ENCODE data around the gene WDR88. TPM values are rescaled to one million over a fixed set of nuclear protein-coding genes. Genes with fewer than 3 reads are reported as not detected.

Gene WDR88
- total and polyA plus RNA-seq, 2 experiments from 2014 or later = not detected

- no peak for ATAC-seq
- H3K36me3 ChIP-seq (ENCODE audit: insufficient read depth) = no peaks in the 10 kb centered on the region
- no peak for DNase-seq (ENCODE audit: low spot score)
Observed at GRCh38 chr19:33205531-33206260, 73.8 kb downstream of the WDR88 start.

GRCh38 chr19:33206261-33207039 is 74.5 kb downstream of the WDR88 start:
- Mint-ChIP-seq H3K36me3 (ENCODE audit: low read depth) (peaks cover 7% of the 10 kb centered on the region), H3K4me3 (no peak overlapping the region), H3K4me1 (no peaks in the 10 kb centered on the region), H3K9me3 (no peaks in the 10 kb centered on the region), H3K27me3 (ENCODE audit: insufficient read depth, low read depth, poor library complexity) (peaks cover 8% of the 10 kb centered on the region), H3K27ac (no peak overlapping the region)
- H3K79me2 ChIP-seq (replicated peaks; ENCODE audit: insufficient read depth) = no peaks in the 10 kb centered on the region
- no peak overlapping the region for H3K4me3 ChIP-seq
- no peaks in the 10 kb centered on the region for H3F3A ChIP-seq (replicated peaks; ENCODE audit: low read depth)
- H4K20me1 ChIP-seq (replicated peaks; ENCODE audit: insufficient read depth) = no peaks in the 10 kb centered on the region
- DNase-seq (ENCODE audit: low spot score) (no peak), ATAC-seq (no peak)
- H3K9me2 ChIP-seq (ENCODE audit: insufficient read depth) = no peaks in the 10 kb centered on the region
- H3K27me3 ChIP-seq (ENCODE audit: insufficient read depth) = no peaks in the 10 kb centered on the region
- no peaks in the 10 kb centered on the region for H3K4me1 ChIP-seq (ENCODE audit: insufficient read depth)
- no peak overlapping the region for H3K4me2 ChIP-seq
- H3K36me3 ChIP-seq (ENCODE audit: insufficient read depth) = no peaks in the 10 kb centered on the region
- H2AFZ ChIP-seq = no peak overlapping the region
- H3K27ac ChIP-seq (ENCODE audit: low read depth) = no peak overlapping the region
- no peak for TF ChIP-seq JUNB (IDR thresholded peaks at IDR 0.05; ENCODE audit: unreplicated experiment)
- no peak for TF ChIP-seq CREB1 (CRISPR knock-in tag; IDR thresholded peaks at IDR 0.05; ENCODE audit: low read depth)
- no peak for TF ChIP-seq POLR2AphosphoS5 (IDR thresholded peaks at IDR 0.05; ENCODE audit: low read depth)
- TF ChIP-seq REST (IDR thresholded peaks at IDR 0.05; ENCODE audit: unreplicated experiment) = no peak
- TF ChIP-seq ETS1 (IDR thresholded peaks at IDR 0.05) = no peak
- TF ChIP-seq CTCF (conservative IDR thresholded peaks at IDR 0.05; ENCODE audit: low read depth in 2 of 2) = no peak
- no peak for TF ChIP-seq NANOG (IDR thresholded peaks at IDR 0.05; ENCODE audit: borderline replicate concordance)
- no peak for TF ChIP-seq ZNF331 (CRISPR knock-in tag; IDR thresholded peaks at IDR 0.05; ENCODE audit: low read depth)
- no peak for TF ChIP-seq ZNF114 (CRISPR knock-in tag; IDR thresholded peaks at IDR 0.05)

More at GRCh38 chr19:33205531-33206260, 73.8 kb downstream of the WDR88 start:
- Mint-ChIP-seq H3K27ac (no peak overlapping the region), H3K4me3 (no peak overlapping the region), H3K27me3 (ENCODE audit: insufficient read depth, low read depth, poor library complexity) (peaks cover 11% of the 10 kb centered on the region), H3K9me3 (no peaks in the 10 kb centered on the region), H3K4me1 (no peaks in the 10 kb centered on the region), H3K36me3 (ENCODE audit: low read depth) (peaks cover 7% of the 10 kb centered on the region)
- Histone ChIP-seq H3K4me1 (ENCODE audit: insufficient read depth) (no peaks in the 10 kb centered on the region), H3K79me2 (replicated peaks; ENCODE audit: insufficient read depth) (no peaks in the 10 kb centered on the region), H3K4me3 (no peak overlapping the region), H3K9me2 (ENCODE audit: insufficient read depth) (no peaks in the 10 kb centered on the region), H3K27ac (ENCODE audit: low read depth) (no peak overlapping the region), H4K20me1 (replicated peaks; ENCODE audit: insufficient read depth) (0 out of 2 replicates have a peak, but pooled peaks cover 1% of the 10 kb centered on the region), H3K27me3 (ENCODE audit: insufficient read depth) (no peaks in the 10 kb centered on the region), H3K4me2 (no peak overlapping the region), H2AFZ (no peak overlapping the region), H3F3A (replicated peaks; ENCODE audit: low read depth) (no peaks in the 10 kb centered on the region)
- TF ChIP-seq POLR2AphosphoS5 (IDR thresholded peaks at IDR 0.05; ENCODE audit: low read depth) (no peak), ETS1 (IDR thresholded peaks at IDR 0.05) (no peak), ZNF114 (CRISPR knock-in tag; IDR thresholded peaks at IDR 0.05) (no peak)
